HepG2 (cell line): ENCODE measurements around the gene MYO19. TPM values are rescaled to one million over a fixed set of nuclear protein-coding genes. Genes with fewer than 3 reads are reported as not detected.

Source experiments
- MATR3 ChIP-seq: sonication (generic); formaldehyde crosslinking; IDR thresholded peaks from 2 replicates; pipeline ENCODE4 v1.4.0; 2020; ENCODE audit warnings: missing genetic modification reagents
- MLX ChIP-seq: IDR thresholded peaks from 2 replicates; pipeline ENCODE4 v1.6.1; 2016
- RNF219 ChIP-seq: sonication (generic); formaldehyde crosslinking; IDR thresholded peaks from 2 replicates; pipeline ENCODE4 v1.5.0; 2020; ENCODE audit warnings: mild to moderate bottlenecking, missing genetic modification reagents
- SAFB2 ChIP-seq: sonication (generic); formaldehyde crosslinking; IDR thresholded peaks from 2 replicates; pipeline ENCODE4 v1.5.1; 2020; ENCODE audit warnings: missing genetic modification reagents, low read depth, mild to moderate bottlenecking, borderline replicate concordance
- ZBTB40 ChIP-seq, 2 experiments: fragments of 450-650 bp in 1 of 2; sonication (generic) in 1 of 2; formaldehyde crosslinking in 1 of 2; IDR thresholded peaks; 2 replicates each; pipeline versions ENCODE4 v1.6.1 to v1.8.0; 2016 to 2022; ENCODE audit warnings: antibody characterized with exemption in 1 of 2, mild to moderate bottlenecking in 1 of 2, missing genetic modification reagents in 1 of 2
- ZHX2 ChIP-seq, 2 experiments: sonication (generic) in 1 of 2; formaldehyde crosslinking in 1 of 2; IDR thresholded peaks; 2 replicates each; pipeline versions ENCODE4 v1.6.1 to v1.9.0; 2014 to 2022; ENCODE audit warnings: antibody characterized with exemption in 1 of 2, borderline replicate concordance in 1 of 2, inconsistent platforms in 1 of 2, low read depth in 1 of 2, missing genetic modification reagents in 1 of 2
- ZMAT3 ChIP-seq: sonication (generic); formaldehyde crosslinking; conservative IDR thresholded peaks from 2 replicates; pipeline ENCODE4 v1.7.0; 2021; ENCODE audit warnings: missing genetic modification reagents
- ZNF746 ChIP-seq: sonication (generic); formaldehyde crosslinking; IDR thresholded peaks from 2 replicates; pipeline ENCODE4 v1.8.0; 2022; ENCODE audit warnings: mild to moderate bottlenecking, missing genetic modification reagents
- polyA plus RNA-seq, 8 experiments: library from polyadenylated mRNA; depleted of rRNA in 3 of 8; stranded (reverse) in 7 of 8; unstranded in 1 of 8; fragments of >200 nt; fragmentation: Illumina TruSeq in 4 of 8; extraction: Trizol in 4 of 8; gene quantifications; 2 replicates each; pipeline versions ENCODE4 v1.2.1 to v1.2.3, GENCODE V29; 2011 to 2016; ENCODE audit warnings: low read depth in 4 of 8, missing spikeins in 1 of 8, mixed read lengths in 1 of 8; ENCODE audit not compliant: insufficient read depth in 1 of 8
- total RNA-seq, 5 experiments: library from RNA; depleted of rRNA; stranded (reverse); fragments of >200 nt; fragmentation: Illumina TruSeq; extraction: Trizol; gene quantifications; 2 replicates each; pipeline ENCODE4 v1.2.3, GENCODE V29; 2016; ENCODE audit warnings: low read depth in 1 of 5

MYO19 gene
- total and polyA plus RNA-seq, 2 of the 13 experiments (the other 11 are each of a cell fraction or from before 2014, with no cell fraction given): 75.7 to 82.3 TPM

GRCh38 chr17:36545465-36546417, 11.1 kb upstream of the MYO19 start (continued):
- TF ChIP-seq ZHX2 (IDR thresholded peaks at IDR 0.05; ENCODE audit: low read depth) (peak; percentile 23; the same call in 1 of the 2 replicates), ZHX2 (CRISPR knock-in tag; IDR thresholded peaks at IDR 0.05; ENCODE audit: borderline replicate concordance) (no peak), ZMAT3 (peak; percentile 48), MLX (no peak), RNF219 (CRISPR knock-in tag) (no peak), ZBTB40 (IDR thresholded peaks at IDR 0.05) (no peak), ZBTB40 (CRISPR knock-in tag; IDR thresholded peaks at IDR 0.05) (peak; percentile 58), ZNF746 (peak; percentile 95), SAFB2 (CRISPR knock-in tag) (0 out of 2 replicates have a peak, but pooled peaks have one; percentile 55), MATR3 (CRISPR knock-in tag) (no peak)
